ENCODE measurements around the gene NSDHL.

The NSDHL gene

DNA sequence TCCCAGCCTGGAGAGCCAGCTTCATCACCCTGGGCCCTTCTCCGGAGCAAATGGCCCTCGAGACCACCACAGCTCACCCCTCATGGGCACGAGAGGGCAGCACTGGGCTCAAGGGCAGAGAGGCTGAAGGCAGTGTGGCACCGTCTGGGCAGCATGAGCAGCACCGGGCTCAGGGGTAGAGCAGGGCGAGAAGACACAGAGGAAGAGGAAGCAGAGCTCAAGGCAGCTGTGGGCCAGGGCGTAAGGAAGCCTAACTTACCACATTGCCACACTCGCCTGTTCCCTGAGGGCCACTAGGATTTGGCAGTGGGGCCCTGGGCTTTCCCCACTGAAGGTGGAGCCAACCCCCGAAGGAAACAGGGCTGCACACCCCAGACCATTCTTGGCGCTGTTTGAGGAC lies 82.5 kb downstream of the NSDHL start:
- no peak for DNase-seq (ENCODE audit: low read depth in 2 of 2)

GRCh38 chrX:152913910-152914309 lies 83.0 kb downstream of the NSDHL start:
- no peak for DNase-seq (ENCODE audit: low read depth in 2 of 2)

DNA sequence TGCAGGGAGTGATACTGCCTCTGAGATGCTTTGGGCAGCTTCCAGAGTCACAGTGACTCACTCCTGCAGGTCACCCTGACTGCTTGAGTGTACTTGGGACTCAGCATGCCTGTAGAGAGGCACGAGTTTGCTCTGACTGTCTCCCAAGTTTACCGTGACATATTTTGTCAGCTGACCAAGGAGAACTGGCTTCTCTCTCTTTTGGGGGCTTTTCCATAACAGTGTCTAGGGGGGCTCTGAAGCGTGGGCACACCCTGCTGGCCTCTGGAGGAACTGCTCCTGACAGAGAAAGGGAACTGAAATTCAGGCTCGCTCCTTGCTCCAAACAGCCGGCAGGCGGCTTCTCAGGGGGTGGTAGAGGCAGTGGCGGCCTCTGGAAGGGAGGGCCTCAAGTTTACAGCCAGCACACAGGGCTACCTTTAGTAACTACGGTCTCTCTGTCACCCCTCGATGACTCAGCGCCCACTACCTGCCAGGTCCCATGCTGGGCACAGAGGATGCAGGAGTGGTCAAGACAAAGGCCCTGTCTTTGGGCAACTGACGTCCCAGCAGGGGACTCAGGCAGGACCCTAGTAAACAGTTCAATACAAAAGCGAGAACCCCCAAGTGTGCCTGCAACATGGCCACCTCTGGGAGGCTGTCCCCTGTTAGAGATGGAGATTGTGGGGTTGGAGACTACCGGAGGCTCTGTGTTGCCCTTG lies 84.8 kb downstream of the NSDHL start:
- DNase-seq (ENCODE audit: low read depth in 2 of 2), result no peak

DNA sequence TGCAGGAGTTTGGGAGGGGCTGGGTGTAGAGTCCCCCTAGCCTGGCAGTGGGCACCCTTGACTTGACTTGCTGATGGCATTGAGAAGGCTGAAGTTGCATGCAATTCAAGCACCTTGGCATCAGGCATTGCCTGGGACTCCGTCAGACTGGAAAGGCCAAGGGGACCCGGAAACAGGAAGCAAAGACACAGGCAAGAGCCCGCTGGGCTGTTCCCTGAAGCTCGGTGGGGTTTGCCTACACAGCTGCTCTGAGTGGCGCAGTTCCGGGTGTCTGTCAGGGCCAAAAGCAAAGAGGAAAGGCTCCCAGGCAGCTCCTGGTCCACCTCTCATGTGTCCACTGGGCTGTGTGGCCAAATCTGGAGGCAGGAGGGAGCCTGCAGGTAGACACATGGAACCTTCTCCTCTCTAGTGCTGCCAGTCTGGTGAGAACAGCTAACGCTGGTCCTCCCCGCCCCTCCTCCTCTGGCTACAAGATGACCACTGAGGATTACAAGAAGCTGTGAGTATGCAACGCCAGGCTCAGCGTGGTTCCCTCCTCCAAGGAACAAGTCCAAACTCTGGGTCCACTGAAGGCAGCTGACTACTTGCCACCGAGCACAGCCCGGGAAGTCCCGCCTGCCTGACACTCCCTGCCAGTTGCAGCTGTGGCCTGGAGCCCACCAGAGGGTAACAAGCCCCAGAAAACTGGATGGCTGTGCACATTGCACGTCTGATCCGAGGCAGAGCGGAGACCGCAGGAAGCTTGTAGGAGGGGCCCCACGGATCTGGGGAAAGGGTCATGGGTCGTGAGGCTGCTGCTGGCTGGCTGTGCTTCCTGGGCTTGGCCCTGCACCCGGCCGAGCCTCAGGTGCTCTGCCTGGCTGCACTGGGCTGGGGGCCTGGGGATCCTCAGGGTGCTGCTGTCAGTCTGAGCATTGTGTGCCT lies 87.1 kb downstream of the NSDHL start:
- no peak for DNase-seq (ENCODE audit: low read depth in 2 of 2)

- no peak for DNase-seq (ENCODE audit: low read depth in 2 of 2)
Observed at GRCh38 chrX:152918707-152919106, 87.8 kb downstream of the NSDHL start.
